ENCODE results near the gene IL6.

The IL6 gene

GRCh38 chr7:22681312-22681711, 45.7 kb upstream of the IL6 start:
- Histone ChIP-seq H2BK120ac (ENCODE audit: low read depth, low read length) (no peak overlapping the region), H2AK5ac (ENCODE audit: low read depth, low read length) (no peak overlapping the region), H3K27ac (replicated peaks; ENCODE audit: low read length) (no peak overlapping the region), H3K23ac (ENCODE audit: low read depth, low read length, poor library complexity) (no peak overlapping the region), H3K9me3 (replicated peaks in 1 of 2; ENCODE audit: control insufficient read depth in 2 of 2, insufficient read depth in 1 of 2, low read depth in 1 of 2, low read length in 2 of 2) (no peaks in the 10 kb centered on the region), H3K4ac (ENCODE audit: low read length) (no peak overlapping the region), H2BK12ac (ENCODE audit: low read length) (no peak overlapping the region), H4K8ac (ENCODE audit: low read depth, low read length) (no peak overlapping the region), H2BK15ac (ENCODE audit: low read length) (no peak overlapping the region), H3K4me2 (ENCODE audit: insufficient read depth, low read length, poor library complexity, severe bottlenecking) (no peak overlapping the region), H3K14ac (ENCODE audit: low read length) (no peak overlapping the region), H4K91ac (ENCODE audit: low read depth, low read length, poor library complexity) (no peak overlapping the region), H3K4me3 (ENCODE audit: low read length in 2 of 2) (no peak overlapping the region), H3K4me1 (ENCODE audit: control insufficient read depth in 2 of 2, insufficient read depth in 1 of 2, low read depth in 1 of 2, low read length in 2 of 2) (no peaks in the 10 kb centered on the region), H3K36me3 (replicated peaks in 1 of 2; ENCODE audit: control insufficient read depth in 2 of 2, insufficient read depth in 2 of 2, low read length in 2 of 2) (no peaks in the 10 kb centered on the region), H3K27me3 (ENCODE audit: control insufficient read depth in 3 of 3, insufficient read depth in 3 of 3, low read depth in 1 of 3, low read length in 3 of 3) (no peaks in the 10 kb centered on the region), H2AFZ (ENCODE audit: low read length) (no peak overlapping the region), H3K9ac (ENCODE audit: low read depth, low read length, poor library complexity) (no peak overlapping the region), H3K79me1 (ENCODE audit: low read depth, low read length) (no peaks in the 10 kb centered on the region), H2BK5ac (ENCODE audit: low read length) (no peak overlapping the region), H3K18ac (ENCODE audit: low read length) (no peak overlapping the region)
- WGBS, 2 donors (ENCODE audit: extremely low coverage in 2 of 2, insufficient read length in 2 of 2, insufficient replicate concordance in 1 of 2): no CpG with 5 or more reads among the region's 2 CpGs
- DNase-seq (ENCODE audit: low spot score): no peak

GRCh38 chr7:22681852-22682657, 44.9 kb upstream of the IL6 start:
- no CpG with 5 or more reads among the region's 4 CpGs for WGBS, 2 donors (ENCODE audit: extremely low coverage in 2 of 2, insufficient read length in 2 of 2, insufficient replicate concordance in 1 of 2)
- H3K18ac ChIP-seq (ENCODE audit: low read length): peak overlapping the region; percentile 32

GRCh38 chr7:22683379-22683778, 43.6 kb upstream of the IL6 start:
- H3K14ac ChIP-seq (ENCODE audit: low read length): no peak overlapping the region
- H2AFZ ChIP-seq (ENCODE audit: low read length): no peak overlapping the region
- H3K79me1 ChIP-seq (ENCODE audit: low read depth, low read length): no peaks in the 10 kb centered on the region
- no peak overlapping the region for H3K27ac ChIP-seq (replicated peaks; ENCODE audit: low read length)
- no peaks in the 10 kb centered on the region for H3K36me3 ChIP-seq (replicated peaks in 1 of 2; ENCODE audit: control insufficient read depth in 2 of 2, insufficient read depth in 2 of 2, low read length in 2 of 2)
- no peak overlapping the region for H4K91ac ChIP-seq (ENCODE audit: low read depth, low read length, poor library complexity)
- H2BK12ac ChIP-seq (ENCODE audit: low read length): no peak overlapping the region
- WGBS, 2 donors (ENCODE audit: extremely low coverage in 2 of 2, insufficient read length in 2 of 2, insufficient replicate concordance in 1 of 2): no CpG with 5 or more reads among the region's 2 CpGs
- H2BK120ac ChIP-seq (ENCODE audit: low read depth, low read length): no peak overlapping the region
- no peak overlapping the region for H3K18ac ChIP-seq (ENCODE audit: low read length)
- H2BK5ac ChIP-seq (ENCODE audit: low read length): no peak overlapping the region
- H2AK5ac ChIP-seq (ENCODE audit: low read depth, low read length): no peak overlapping the region
- no peaks in the 10 kb centered on the region for H3K9me3 ChIP-seq (replicated peaks in 1 of 2; ENCODE audit: control insufficient read depth in 2 of 2, insufficient read depth in 1 of 2, low read depth in 1 of 2, low read length in 2 of 2)
- no peak overlapping the region for H2BK15ac ChIP-seq (ENCODE audit: low read length)
- H3K4me2 ChIP-seq (ENCODE audit: insufficient read depth, low read length, poor library complexity, severe bottlenecking): no peak overlapping the region
- no peak overlapping the region for H3K23ac ChIP-seq (ENCODE audit: low read depth, low read length, poor library complexity)
- no peaks in the 10 kb centered on the region for H3K4me1 ChIP-seq (ENCODE audit: control insufficient read depth in 2 of 2, insufficient read depth in 1 of 2, low read depth in 1 of 2, low read length in 2 of 2)
- no peak overlapping the region for H3K4ac ChIP-seq (ENCODE audit: low read length)
- H3K9ac ChIP-seq (ENCODE audit: low read depth, low read length, poor library complexity): no peak overlapping the region
- DNase-seq (ENCODE audit: low spot score): no peak
- no peak overlapping the region for H3K4me3 ChIP-seq (ENCODE audit: low read length in 2 of 2)
- no peak overlapping the region for H4K8ac ChIP-seq (ENCODE audit: low read depth, low read length)
- no peaks in the 10 kb centered on the region for H3K27me3 ChIP-seq (ENCODE audit: control insufficient read depth in 3 of 3, insufficient read depth in 3 of 3, low read depth in 1 of 3, low read length in 3 of 3)

More at GRCh38 chr7:22681852-22682657, 44.9 kb upstream of the IL6 start:
- Histone ChIP-seq H3K27ac (replicated peaks; ENCODE audit: low read length) (no peak overlapping the region), H2AFZ (ENCODE audit: low read length) (no peak overlapping the region), H3K14ac (ENCODE audit: low read length) (no peak overlapping the region), H3K9me3 (replicated peaks in 1 of 2; ENCODE audit: control insufficient read depth in 2 of 2, insufficient read depth in 1 of 2, low read depth in 1 of 2, low read length in 2 of 2) (no peaks in the 10 kb centered on the region), H2AK5ac (ENCODE audit: low read depth, low read length) (no peak overlapping the region), H2BK12ac (ENCODE audit: low read length) (no peak overlapping the region), H3K79me1 (ENCODE audit: low read depth, low read length) (no peaks in the 10 kb centered on the region), H3K4me2 (ENCODE audit: insufficient read depth, low read length, poor library complexity, severe bottlenecking) (no peak overlapping the region), H3K36me3 (replicated peaks in 1 of 2; ENCODE audit: control insufficient read depth in 2 of 2, insufficient read depth in 2 of 2, low read length in 2 of 2) (no peaks in the 10 kb centered on the region), H2BK5ac (ENCODE audit: low read length) (no peak overlapping the region), H4K91ac (ENCODE audit: low read depth, low read length, poor library complexity) (no peak overlapping the region), H4K8ac (ENCODE audit: low read depth, low read length) (no peak overlapping the region), H3K9ac (ENCODE audit: low read depth, low read length, poor library complexity) (no peak overlapping the region), H2BK15ac (ENCODE audit: low read length) (no peak overlapping the region), H3K4me3 (ENCODE audit: low read length in 2 of 2) (no peak overlapping the region), H3K27me3 (ENCODE audit: control insufficient read depth in 3 of 3, insufficient read depth in 3 of 3, low read depth in 1 of 3, low read length in 3 of 3) (no peaks in the 10 kb centered on the region), H3K23ac (ENCODE audit: low read depth, low read length, poor library complexity) (no peak overlapping the region), H3K4me1 (ENCODE audit: control insufficient read depth in 2 of 2, insufficient read depth in 1 of 2, low read depth in 1 of 2, low read length in 2 of 2) (no peaks in the 10 kb centered on the region), H2BK120ac (ENCODE audit: low read depth, low read length) (no peak overlapping the region), H3K4ac (ENCODE audit: low read length) (no peak overlapping the region)
- no peak for DNase-seq (ENCODE audit: low spot score)

GRCh38 chr7:22686620-22687019, 40.4 kb upstream of the IL6 start:
- H3K9ac ChIP-seq (ENCODE audit: low read depth, low read length, poor library complexity): no peak overlapping the region
- no peak overlapping the region for H3K23ac ChIP-seq (ENCODE audit: low read depth, low read length, poor library complexity)
- H2BK12ac ChIP-seq (ENCODE audit: low read length): no peak overlapping the region
- no peak overlapping the region for H3K4ac ChIP-seq (ENCODE audit: low read length)
- no peak overlapping the region for H2BK120ac ChIP-seq (ENCODE audit: low read depth, low read length)
- no peak overlapping the region for H4K8ac ChIP-seq (ENCODE audit: low read depth, low read length)
- no peaks in the 10 kb centered on the region for H3K27me3 ChIP-seq (ENCODE audit: control insufficient read depth in 3 of 3, insufficient read depth in 3 of 3, low read depth in 1 of 3, low read length in 3 of 3)
- H2AK5ac ChIP-seq (ENCODE audit: low read depth, low read length): no peak overlapping the region
- H2BK5ac ChIP-seq (ENCODE audit: low read length): no peak overlapping the region
- H3K18ac ChIP-seq (ENCODE audit: low read length): no peak overlapping the region
- no peak overlapping the region for H3K4me2 ChIP-seq (ENCODE audit: insufficient read depth, low read length, poor library complexity, severe bottlenecking)
- H3K27ac ChIP-seq (replicated peaks; ENCODE audit: low read length): no peak overlapping the region
- H3K4me3 ChIP-seq (ENCODE audit: low read length in 2 of 2): no peak overlapping the region
- no peaks in the 10 kb centered on the region for H3K36me3 ChIP-seq (replicated peaks in 1 of 2; ENCODE audit: control insufficient read depth in 2 of 2, insufficient read depth in 2 of 2, low read length in 2 of 2)
- no peak for DNase-seq (ENCODE audit: low spot score)
- no peak overlapping the region for H3K14ac ChIP-seq (ENCODE audit: low read length)
- no peak overlapping the region for H2AFZ ChIP-seq (ENCODE audit: low read length)
- H3K79me1 ChIP-seq (ENCODE audit: low read depth, low read length): no peaks in the 10 kb centered on the region
- H2BK15ac ChIP-seq (ENCODE audit: low read length): no peak overlapping the region
- H4K91ac ChIP-seq (ENCODE audit: low read depth, low read length, poor library complexity): no peak overlapping the region
- H3K4me1 ChIP-seq (ENCODE audit: control insufficient read depth in 2 of 2, insufficient read depth in 1 of 2, low read depth in 1 of 2, low read length in 2 of 2): no peaks in the 10 kb centered on the region
- H3K9me3 ChIP-seq (replicated peaks in 1 of 2; ENCODE audit: control insufficient read depth in 2 of 2, insufficient read depth in 1 of 2, low read depth in 1 of 2, low read length in 2 of 2): no peaks in the 10 kb centered on the region

Measured in neuronal stem cell (in vitro differentiated cells).